GM18526 (cell line): ENCODE measurements around the gene USP21.

Source experiments
- POLR2A ChIP-seq: IDR thresholded peaks from 3 replicates; pipeline ENCODE4 v1.6.1; 2011; ENCODE audit not compliant: insufficient read length; ENCODE audit errors: extremely low read depth

USP21 gene

DNA sequence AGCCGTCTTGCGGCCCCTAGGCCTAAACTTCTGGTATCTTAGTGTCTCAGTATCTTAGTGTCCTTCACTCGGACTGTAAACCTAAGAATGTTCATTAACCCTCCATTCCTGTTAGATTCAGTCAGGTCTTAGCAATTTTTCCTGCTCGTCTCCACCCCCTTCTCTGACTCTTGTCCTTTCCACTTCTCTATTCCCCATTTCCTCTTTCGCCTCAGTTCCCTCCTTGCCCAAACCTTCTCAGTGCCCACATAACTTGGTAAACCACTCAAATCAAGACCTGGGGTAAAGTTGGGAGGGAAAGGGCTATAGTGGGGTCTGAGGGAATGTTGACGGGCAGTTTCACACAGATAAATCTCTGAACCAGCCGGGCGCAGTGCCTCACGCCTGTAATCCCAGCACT is 55.1 kb downstream of the USP21 start:
- no peak for TF ChIP-seq POLR2A

DNA sequence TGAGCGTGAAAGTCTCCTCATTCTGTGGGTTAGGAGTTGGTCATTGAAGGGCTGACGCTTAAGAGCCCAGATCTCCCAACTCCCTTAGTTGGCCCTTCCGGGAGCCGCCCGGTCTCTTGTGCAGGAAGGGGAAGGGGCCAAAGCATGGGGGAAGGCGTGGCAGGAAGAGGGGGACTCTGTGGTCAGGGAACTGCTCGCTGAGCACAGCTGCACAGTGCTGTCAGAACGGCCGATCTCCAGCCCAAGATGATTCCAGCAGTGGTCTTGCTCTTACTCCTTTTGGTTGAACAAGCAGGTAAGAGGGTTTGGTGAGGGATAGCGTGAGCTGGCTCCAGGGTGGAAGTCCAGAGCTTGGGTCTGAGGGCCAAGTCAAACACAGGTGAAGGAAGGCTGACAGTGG is 55.8 kb downstream of the USP21 start, which contains the start of gene FCER1G:
Gene FCER1G, plus strand, starts transcription at position 220 of the 400 bp plus-strand sequence. Its CDS starts 27 bp downstream, at position 247.
- no peak for TF ChIP-seq POLR2A
